K562 (cell line): ENCODE measurements around the gene BCAN. TPM values are rescaled to one million over a fixed set of nuclear protein-coding genes. Genes with fewer than 3 reads are reported as not detected.

Source experiments
- ATAC-seq: fragments of 200-7000 bp; cut with Tn5 transposase; 3 replicates; pipeline ENCODE4 v1.9.1; 2020; ENCODE audit warnings: moderate library complexity
- Bru-seq: library from RNA; stranded (reverse); fragments of 400-500 nt; gene quantifications from one replicate; lab custom pipeline; 2021; lab: Mats Ljungman, UMichigan
- BruChase-seq, 2 experiments: library from RNA; stranded (reverse); fragments of 400-500 nt; gene quantifications; one replicate each; lab custom pipeline; 2021; lab: Mats Ljungman, UMichigan
- BruUV-seq: library from RNA; stranded (reverse); fragments of 400-500 nt; replicated peaks from 2 replicates; lab custom pipeline; 2021; lab: Mats Ljungman, UMichigan
- CTCF ChIA-PET: fragments of 300-600 bp; formaldehyde crosslinking; extraction: SDS; loops from one replicate; lab custom pipeline; 2021; ENCODE audit warnings: low intra/inter-chr PET ratio; lab: Yijun Ruan, JAX
- POLR2A ChIA-PET: fragments of 300-600, 350-650 bp; sonication (Branson Sonifier 250); formaldehyde crosslinking; extraction: SDS; loops from one replicate; lab custom pipeline; 2021; ENCODE audit warnings: antibody characterized with exemption, inconsistent platforms; lab: Yijun Ruan, JAX
- DNase-seq, 4 experiments: peaks; one replicate each; pipeline versions ENCODE4 v3.0.0 to v3.0.0-alpha.2; 2011 to 2018; ENCODE audit warnings: low spot score in 3 of 4, mixed read lengths in 3 of 4; ENCODE audit errors: extremely low read depth in 1 of 4
- FAIRE-seq: peaks from 2 replicates; lab custom pipeline; 2011; peaks lifted over from hg19 to GRCh38; lab: Jason Lieb, UNC
- H2AFZ ChIP-seq: 2 replicates; pipeline ENCODE4 v1.6.0; 2011; ENCODE audit warnings: low read depth, low read length, control low read depth, inconsistent platforms
- H3K27ac ChIP-seq: fragments of 200-600 bp; 3 replicates; pipeline ENCODE4 v1.8.0; 2011; ENCODE audit warnings: low read depth, mild to moderate bottlenecking, control low read depth, inconsistent platforms, low read length, moderate library complexity, mixed read lengths; ENCODE audit errors: extremely low read depth
- H3K27me3 ChIP-seq, 2 experiments: fragments of 300-600 bp in 1 of 2; 2 replicates in 1 of 2; 3 replicates in 1 of 2; pipeline versions ENCODE4 v1.6.0 to v1.8.0; 2011; ENCODE audit warnings: inconsistent platforms in 2 of 2, low read length in 2 of 2, mild to moderate bottlenecking in 1 of 2, mixed read lengths in 1 of 2, moderate library complexity in 1 of 2; ENCODE audit not compliant: control insufficient read depth in 2 of 2, insufficient read depth in 2 of 2
- H3K36me3 ChIP-seq: fragments of 300-600 bp; 3 replicates; pipeline ENCODE4 v1.8.0; 2011; ENCODE audit warnings: mild to moderate bottlenecking, low read length, inconsistent platforms; ENCODE audit not compliant: control insufficient read depth, insufficient read depth
- H3K4me1 ChIP-seq, 2 experiments: fragments of 200-600 bp in 1 of 2; replicated peaks in 1 of 2; 2 replicates in 1 of 2; 3 replicates in 1 of 2; pipeline versions ENCODE4 v1.5.1 to v1.8.0; 2011; ENCODE audit warnings: inconsistent platforms in 2 of 2, low read length in 2 of 2, mild to moderate bottlenecking in 1 of 2, mixed read lengths in 1 of 2, moderate library complexity in 1 of 2; ENCODE audit not compliant: control insufficient read depth in 2 of 2, insufficient read depth in 2 of 2
- H3K4me2 ChIP-seq: 2 replicates; pipeline ENCODE4 v1.6.1; 2011; ENCODE audit warnings: low read length, control low read depth, inconsistent platforms, mixed read lengths; ENCODE audit not compliant: insufficient read depth
- H3K4me3 ChIP-seq: fragments of 200-600 bp; sonication (generic), shearing (Covaris generic); 2 replicates; pipeline ENCODE4 v1.5.1; 2016; ENCODE audit warnings: control low read depth, inconsistent platforms
- H3K79me2 ChIP-seq: fragments of 200-600 bp; 3 replicates; pipeline ENCODE4 v1.8.0; 2011; ENCODE audit warnings: low read length, inconsistent platforms; ENCODE audit not compliant: control insufficient read depth, insufficient read depth
- H3K9ac ChIP-seq, 2 experiments: 2 replicates each; pipeline versions ENCODE4 v1.6.0 to v1.6.1; 2011; ENCODE audit warnings: low read depth in 2 of 2, low read length in 2 of 2, control low read depth in 1 of 2, inconsistent platforms in 1 of 2, mild to moderate bottlenecking in 1 of 2, mixed read lengths in 1 of 2; ENCODE audit not compliant: insufficient read depth in 1 of 2
- H3K9me1 ChIP-seq: one replicate; pipeline ENCODE4 v1.6.0; 2011; ENCODE audit warnings: inconsistent platforms, mild to moderate bottlenecking, low read length, moderate library complexity; ENCODE audit not compliant: control insufficient read depth, insufficient read depth
- H3K9me3 ChIP-seq: replicated peaks from 2 replicates; pipeline ENCODE4 v1.5.1; 2011; ENCODE audit warnings: low read depth, low read length, inconsistent platforms; ENCODE audit not compliant: control insufficient read depth, insufficient read depth
- H4K20me1 ChIP-seq: replicated peaks from 2 replicates; pipeline ENCODE4 v1.6.1; 2011; ENCODE audit warnings: low read length, inconsistent platforms, mixed read lengths; ENCODE audit not compliant: control insufficient read depth, insufficient read depth
- MYNN ChIP-seq, 2 experiments: sonication (generic); formaldehyde crosslinking in 1 of 2; IDR thresholded peaks; 2 replicates each; pipeline versions ENCODE4 v1.5.0 to v1.6.1; 2016 to 2020; ENCODE audit warnings: antibody characterized with exemption in 1 of 2, missing genetic modification reagents in 1 of 2
- RFX7 ChIP-seq: fragments of 250-450 bp; sonication (Bioruptor Pico); IDR thresholded peaks from 2 replicates; pipeline ENCODE4 v1.5.1; 2021; ENCODE audit warnings: mild to moderate bottlenecking
- ZBTB33 ChIP-seq: sonication (generic); formaldehyde crosslinking; IDR thresholded peaks from 2 replicates; pipeline ENCODE4 v1.8.1; 2023; ENCODE audit warnings: mild to moderate bottlenecking, missing genetic modification reagents
- WGBS: fragments of 100-300 bp; shearing (Covaris generic); methylation state at CpG from one replicate; pipeline ENCODE4 v1.1.6; 2016; ENCODE audit warnings: low coverage, mixed read lengths; ENCODE audit not compliant: insufficient coverage; ENCODE audit errors: missing lambda C conversion rate; 5-methylcytosine and 5-hydroxymethylcytosine counted together
- in situ Hi-C: fragments of 300-500 bp; cut with MboI; formaldehyde crosslinking; loops from 4 replicates; pipeline ENCODE4 v1.15.0; 2018; ENCODE audit warnings: inconsistent platforms, mixed read lengths
- intact Hi-C: fragments of 100-400 bp; cut with micrococcal nuclease; formaldehyde crosslinking; loops from 2 replicates; pipeline ENCODE4 v1.14.2; 2022
- long read RNA-seq, 3 experiments: library from polyadenylated mRNA in 2 of 3; library from RNA in 1 of 3; unstranded in 2 of 3; stranded (forward) in 1 of 3; transcript quantifications; one replicate each; pipeline ENCODE4 v2.0.0, GENCODE V29; 2019 to 2022
- polyA minus RNA-seq, 3 experiments: library from RNA; depleted of rRNA, polyadenylated mRNA; stranded (reverse); fragments of >200 nt; gene quantifications; 2 replicates each; pipeline ENCODE4 v1.2.3, GENCODE V29; 2011
- polyA plus RNA-seq, 8 experiments: library from polyadenylated mRNA; depleted of rRNA in 4 of 8; stranded (reverse) in 5 of 8; unstranded in 3 of 8; fragments of >200 nt; fragmentation: Nextera tagmentation in 2 of 8; fragmentation: Illumina TruSeq in 1 of 8; extraction: Ambion mirVana in 2 of 8; extraction: Trizol in 1 of 8; gene quantifications; 2 replicates each; pipeline versions ENCODE4 v1.2.1 to v1.2.3, GENCODE V29; 2011 to 2014; ENCODE audit warnings: inconsistent platforms in 1 of 8, missing spikeins in 1 of 8
- total RNA-seq, 7 experiments: library from RNA; depleted of rRNA in 6 of 7; stranded (reverse); fragments of >200 nt in 6 of 7; fragmentation: Illumina TruSeq in 2 of 7; extraction: Trizol in 2 of 7; gene quantifications; 2 replicates each; pipeline versions ENCODE4 v1.2.1 to v1.2.3, GENCODE V29; 2011 to 2021; ENCODE audit warnings: low replicate concordance in 1 of 7
- TF ChIP-seq, protein P1 (sequence below): fragments of 450-650 bp; formaldehyde crosslinking; IDR thresholded peaks from 2 replicates; pipeline ENCODE4 v1.4.0; 2020; ENCODE audit warnings: mild to moderate bottlenecking, mixed read lengths
- TF ChIP-seq, protein P2 (sequence below): fragments of 200-800 bp; sonication (Bioruptor generic); IDR thresholded peaks from 2 replicates; pipeline ENCODE4 v1.6.1; 2017; ENCODE audit warnings: missing genetic modification characterization, missing compliant biosample characterization

The BCAN gene, protein sequence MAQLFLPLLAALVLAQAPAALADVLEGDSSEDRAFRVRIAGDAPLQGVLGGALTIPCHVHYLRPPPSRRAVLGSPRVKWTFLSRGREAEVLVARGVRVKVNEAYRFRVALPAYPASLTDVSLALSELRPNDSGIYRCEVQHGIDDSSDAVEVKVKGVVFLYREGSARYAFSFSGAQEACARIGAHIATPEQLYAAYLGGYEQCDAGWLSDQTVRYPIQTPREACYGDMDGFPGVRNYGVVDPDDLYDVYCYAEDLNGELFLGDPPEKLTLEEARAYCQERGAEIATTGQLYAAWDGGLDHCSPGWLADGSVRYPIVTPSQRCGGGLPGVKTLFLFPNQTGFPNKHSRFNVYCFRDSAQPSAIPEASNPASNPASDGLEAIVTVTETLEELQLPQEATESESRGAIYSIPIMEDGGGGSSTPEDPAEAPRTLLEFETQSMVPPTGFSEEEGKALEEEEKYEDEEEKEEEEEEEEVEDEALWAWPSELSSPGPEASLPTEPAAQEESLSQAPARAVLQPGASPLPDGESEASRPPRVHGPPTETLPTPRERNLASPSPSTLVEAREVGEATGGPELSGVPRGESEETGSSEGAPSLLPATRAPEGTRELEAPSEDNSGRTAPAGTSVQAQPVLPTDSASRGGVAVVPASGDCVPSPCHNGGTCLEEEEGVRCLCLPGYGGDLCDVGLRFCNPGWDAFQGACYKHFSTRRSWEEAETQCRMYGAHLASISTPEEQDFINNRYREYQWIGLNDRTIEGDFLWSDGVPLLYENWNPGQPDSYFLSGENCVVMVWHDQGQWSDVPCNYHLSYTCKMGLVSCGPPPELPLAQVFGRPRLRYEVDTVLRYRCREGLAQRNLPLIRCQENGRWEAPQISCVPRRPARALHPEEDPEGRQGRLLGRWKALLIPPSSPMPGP
- 0.12 TPM in 1 of 2 replicates, not detected in the other for total RNA-seq (2011; cell fraction: chromatin; rRNA removed; ENCODE audit: low replicate concordance)
- total RNA-seq (2011; cell fraction: nucleolus; rRNA removed) = 0.17 and 0.26 TPM in 2 replicates
- total RNA-seq (2011; cell fraction: nucleoplasm; rRNA removed) = not detected in 2 replicates
- total RNA-seq (2014; rRNA removed) = 0.12 TPM in 1 of 2 replicates, not detected in the other
- not detected in 2 replicates for total RNA-seq (2014; rRNA removed; fragmentation: Illumina TruSeq; extraction: Trizol)
- total RNA-seq (2015; rRNA removed; fragmentation: Illumina TruSeq; extraction: Trizol) = 0.08 TPM in 1 of 2 replicates, not detected in the other
- total RNA-seq (2021) = 0.22 TPM in 1 of 2 replicates, not detected in the other
- polyA plus RNA-seq (2011; rRNA removed) = 0.06 and 0.09 TPM in 2 replicates
- 0.04 and 0.25 TPM in 2 replicates for polyA plus RNA-seq (2011; cell fraction: cytosol; rRNA removed)
- polyA plus RNA-seq (2011; cell fraction: nucleus; rRNA removed) = 0.06 and 0.21 TPM in 2 replicates
- polyA plus RNA-seq (2012) = 0.35 and 0.52 TPM in 2 replicates
- 0.19 and 0.33 TPM in 2 replicates for polyA plus RNA-seq (2014; fragmentation: Illumina TruSeq; extraction: Trizol)
- under 1 TPM in 1 of 2 experiments, not detected in 1; 0.04 TPM for polyA plus RNA-seq (2014; fragmentation: Nextera tagmentation; extraction: Ambion mirVana)
- polyA plus RNA-seq (2014; rRNA removed) = 0.22 and 0.23 TPM in 2 replicates
- polyA minus RNA-seq (2011; rRNA and poly(A)+ RNA removed) = not detected in 2 replicates
- not detected in 2 replicates for polyA minus RNA-seq (2011; cell fraction: cytosol; rRNA and poly(A)+ RNA removed)
- polyA minus RNA-seq (2011; cell fraction: nucleus; rRNA and poly(A)+ RNA removed) = not detected in 2 replicates
- Bru-seq, nascent RNA = percentile 9 among the genes with signal in this experiment
- percentile 6 among the genes with signal in this experiment for BruChase-seq, experiment 1, labeled RNA remaining after a 2-hour chase
- percentile 10 among the genes with signal in this experiment for BruChase-seq, experiment 2, labeled RNA remaining after a 6-hour chase
- long read RNA-seq, experiment 1, partial matches to known transcripts = 1 of 7 reads
- long read RNA-seq, experiment 1, other reads (novel, unspliced or antisense) = 6 of 7 reads
- long read RNA-seq, experiment 2, partial matches to known transcripts = 0 of 2 reads
- long read RNA-seq, experiment 2, other reads (novel, unspliced or antisense) = 1 of 2 reads
- long read RNA-seq, experiment 3, partial matches to known transcripts = 0 of 1 reads
- long read RNA-seq, experiment 3, other reads (novel, unspliced or antisense) = 0 of 1 reads

DNA sequence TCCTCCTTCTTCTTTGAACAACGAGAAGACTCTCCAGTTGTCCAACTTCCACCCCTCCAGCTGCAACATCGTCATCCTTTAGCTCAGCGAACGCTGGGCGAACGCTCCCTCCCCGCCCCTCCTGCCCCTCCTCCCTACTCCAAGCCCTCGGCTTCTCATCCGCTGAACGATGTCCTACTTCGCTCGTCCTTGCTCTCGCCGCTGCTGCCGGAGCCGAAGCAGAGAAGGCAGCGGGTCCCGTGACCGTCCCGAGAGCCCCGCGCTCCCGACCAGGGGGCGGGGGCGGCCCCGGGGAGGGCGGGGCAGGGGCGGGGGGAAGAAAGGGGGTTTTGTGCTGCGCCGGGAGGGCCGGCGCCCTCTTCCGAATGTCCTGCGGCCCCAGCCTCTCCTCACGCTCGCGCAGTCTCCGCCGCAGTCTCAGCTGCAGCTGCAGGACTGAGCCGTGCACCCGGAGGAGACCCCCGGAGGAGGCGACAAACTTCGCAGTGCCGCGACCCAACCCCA lies at the start of gene BCAN:
TSS of gene BCAN (plus strand) at position 357 of the 504 bp plus-strand sequence. CDS start 3,938 bp downstream, outside the sequence.
- no peak within 1 kb of the TSS for H3K27ac ChIP-seq
- peaks cover 0 to 18% of the 10 kb centered on the region in 2 experiments; a peak in 2 of 5 replicates for H3K4me1 ChIP-seq
- no peaks in the 10 kb centered on the region for H3K9me3 ChIP-seq
- ChIA-PET CTCF (no interaction called here), POLR2A (interaction anchor here (1.0 to 1.3 kb wide), 3 partner anchors 10 to 131 kb away, joined by 3 read pairs; no protein-coding TSS in a partner anchor)
- no peaks in the 10 kb centered on the region for H3K9me1 ChIP-seq
- no TSS peak for BruUV-seq
- ATAC-seq = peak; percentile 45
- H3K9ac ChIP-seq = no peak within 1 kb of the TSS
- intact Hi-C loops = no loop called here
- TF ChIP-seq, protein P1, sequence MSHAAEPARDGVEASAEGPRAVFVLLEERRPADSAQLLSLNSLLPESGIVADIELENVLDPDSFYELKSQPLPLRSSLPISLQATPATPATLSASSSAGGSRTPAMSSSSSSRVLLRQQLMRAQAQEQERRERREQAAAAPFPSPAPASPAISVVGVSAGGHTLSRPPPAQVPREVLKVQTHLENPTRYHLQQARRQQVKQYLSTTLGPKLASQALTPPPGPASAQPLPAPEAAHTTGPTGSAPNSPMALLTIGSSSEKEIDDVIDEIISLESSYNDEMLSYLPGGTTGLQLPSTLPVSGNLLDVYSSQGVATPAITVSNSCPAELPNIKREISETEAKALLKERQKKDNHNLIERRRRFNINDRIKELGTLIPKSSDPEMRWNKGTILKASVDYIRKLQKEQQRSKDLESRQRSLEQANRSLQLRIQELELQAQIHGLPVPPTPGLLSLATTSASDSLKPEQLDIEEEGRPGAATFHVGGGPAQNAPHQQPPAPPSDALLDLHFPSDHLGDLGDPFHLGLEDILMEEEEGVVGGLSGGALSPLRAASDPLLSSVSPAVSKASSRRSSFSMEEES (CRISPR knock-in tag) = no peak
- TF ChIP-seq, protein P2, sequence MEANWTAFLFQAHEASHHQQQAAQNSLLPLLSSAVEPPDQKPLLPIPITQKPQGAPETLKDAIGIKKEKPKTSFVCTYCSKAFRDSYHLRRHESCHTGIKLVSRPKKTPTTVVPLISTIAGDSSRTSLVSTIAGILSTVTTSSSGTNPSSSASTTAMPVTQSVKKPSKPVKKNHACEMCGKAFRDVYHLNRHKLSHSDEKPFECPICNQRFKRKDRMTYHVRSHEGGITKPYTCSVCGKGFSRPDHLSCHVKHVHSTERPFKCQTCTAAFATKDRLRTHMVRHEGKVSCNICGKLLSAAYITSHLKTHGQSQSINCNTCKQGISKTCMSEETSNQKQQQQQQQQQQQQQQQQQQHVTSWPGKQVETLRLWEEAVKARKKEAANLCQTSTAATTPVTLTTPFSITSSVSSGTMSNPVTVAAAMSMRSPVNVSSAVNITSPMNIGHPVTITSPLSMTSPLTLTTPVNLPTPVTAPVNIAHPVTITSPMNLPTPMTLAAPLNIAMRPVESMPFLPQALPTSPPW (CRISPR knock-in tag) = peak; percentile 29; the same call in 1 of the 2 replicates
- no peak for TF ChIP-seq RFX7 (CRISPR knock-in tag)
- TF ChIP-seq ZBTB33 (CRISPR knock-in tag) = peak; percentile 93; the same call in 1 of the 2 replicates
- 0 out of 2 replicates have a peak, but pooled peaks have one; percentile 8 for TF ChIP-seq MYNN (IDR thresholded peaks at IDR 0.05)
- no peak for TF ChIP-seq MYNN (CRISPR knock-in tag; IDR thresholded peaks at IDR 0.05)
- no peak within 1 kb of the TSS for H3K4me3 ChIP-seq
- FAIRE-seq = no peak
- DNase-seq = peak in 2 of 4 experiments; percentile 55 to 58
- peaks cover 38% of the 10 kb centered on the region for H3K36me3 ChIP-seq
- in situ Hi-C loops = no loop called here
- H3K4me2 ChIP-seq = no peak within 1 kb of the TSS
- H4K20me1 ChIP-seq = peaks cover 46% of the 10 kb centered on the region
- 43% methylated on average over 7 of the region's 46 CpGs for WGBS
- H3K27me3 ChIP-seq = no peaks in the 10 kb centered on the region
- no peak within 1 kb of the TSS for H2AFZ ChIP-seq
- H3K79me2 ChIP-seq = no peaks in the 10 kb centered on the region
